Chondrocyte (in vitro differentiated cells): ENCODE results near the gene USH2A. TPM values are rescaled to one million over a fixed set of nuclear protein-coding genes. Genes with fewer than 3 reads are reported as not detected.

Source experiments
- DNase-seq: peaks from one replicate; pipeline ENCODE4 v3.0.0; 2021; ENCODE audit warnings: mixed read lengths, low spot score
- H3K27ac Mint-ChIP-seq: one replicate; pipeline ENCODE4 v1.8.0; 2021; ENCODE audit warnings: mild to moderate bottlenecking, moderate library complexity, mixed read lengths; ENCODE audit not compliant: unreplicated experiment
- H3K27me3 Mint-ChIP-seq: 2 replicates; pipeline ENCODE4 v1.8.0; 2021; ENCODE audit warnings: low read depth, mixed read lengths
- H3K36me3 Mint-ChIP-seq: 2 replicates; pipeline ENCODE4 v1.8.0; 2021; ENCODE audit warnings: low read depth, mixed read lengths
- H3K4me1 Mint-ChIP-seq: 2 replicates; pipeline ENCODE4 v1.8.0; 2021; ENCODE audit warnings: low read depth, mild to moderate bottlenecking, mixed read lengths
- H3K4me3 Mint-ChIP-seq: one replicate; pipeline ENCODE4 v1.8.0; 2021; ENCODE audit warnings: mild to moderate bottlenecking, moderate library complexity, mixed read lengths; ENCODE audit not compliant: unreplicated experiment
- H3K9me3 Mint-ChIP-seq: 2 replicates; pipeline ENCODE4 v1.8.0; 2021; ENCODE audit warnings: low read depth, mixed read lengths
- total RNA-seq: library from RNA; stranded (reverse); gene quantifications from 3 replicates; pipeline ENCODE4 v1.2.1, GENCODE V29; 2021
- TF ChIP-seq, protein P1 (sequence below): fragments of 200-600 bp; sonication (generic); IDR thresholded peaks from 2 replicates; pipeline ENCODE4 v1.5.0; 2021; ENCODE audit warnings: antibody characterized with exemption, mild to moderate bottlenecking, moderate library complexity

Gene USH2A
- total RNA-seq, 1 donor from 2014 or later, result not detected

DNA sequence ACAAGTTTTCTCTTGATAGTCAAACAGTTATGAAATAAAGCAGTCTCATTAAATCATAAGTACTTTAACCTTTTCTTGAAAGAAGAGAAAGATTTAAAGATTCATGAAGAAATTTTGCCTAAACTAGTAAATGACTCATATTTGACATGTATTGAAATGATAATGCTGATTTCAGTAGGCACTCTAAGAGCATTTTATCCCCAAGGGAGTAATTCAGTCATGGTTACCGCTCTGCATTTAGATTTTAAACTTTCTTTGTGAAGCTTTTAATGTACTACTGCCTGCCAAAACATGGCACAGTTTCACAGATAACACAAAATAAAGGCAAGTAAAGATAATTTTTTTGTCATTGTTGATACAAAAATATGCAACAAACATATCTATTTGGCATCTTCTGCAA is 6.8 kb downstream of the USH2A start:
- TF ChIP-seq, protein P1, sequence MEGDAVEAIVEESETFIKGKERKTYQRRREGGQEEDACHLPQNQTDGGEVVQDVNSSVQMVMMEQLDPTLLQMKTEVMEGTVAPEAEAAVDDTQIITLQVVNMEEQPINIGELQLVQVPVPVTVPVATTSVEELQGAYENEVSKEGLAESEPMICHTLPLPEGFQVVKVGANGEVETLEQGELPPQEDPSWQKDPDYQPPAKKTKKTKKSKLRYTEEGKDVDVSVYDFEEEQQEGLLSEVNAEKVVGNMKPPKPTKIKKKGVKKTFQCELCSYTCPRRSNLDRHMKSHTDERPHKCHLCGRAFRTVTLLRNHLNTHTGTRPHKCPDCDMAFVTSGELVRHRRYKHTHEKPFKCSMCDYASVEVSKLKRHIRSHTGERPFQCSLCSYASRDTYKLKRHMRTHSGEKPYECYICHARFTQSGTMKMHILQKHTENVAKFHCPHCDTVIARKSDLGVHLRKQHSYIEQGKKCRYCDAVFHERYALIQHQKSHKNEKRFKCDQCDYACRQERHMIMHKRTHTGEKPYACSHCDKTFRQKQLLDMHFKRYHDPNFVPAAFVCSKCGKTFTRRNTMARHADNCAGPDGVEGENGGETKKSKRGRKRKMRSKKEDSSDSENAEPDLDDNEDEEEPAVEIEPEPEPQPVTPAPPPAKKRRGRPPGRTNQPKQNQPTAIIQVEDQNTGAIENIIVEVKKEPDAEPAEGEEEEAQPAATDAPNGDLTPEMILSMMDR, result no peak
- Mint-ChIP-seq H3K27ac (no peak overlapping the region), H3K27me3 (peaks cover 20% of the 10 kb centered on the region), H3K4me1 (no peaks in the 10 kb centered on the region), H3K9me3 (no peaks in the 10 kb centered on the region), H3K4me3 (no peak overlapping the region), H3K36me3 (no peaks in the 10 kb centered on the region)
- no peak for DNase-seq

DNA sequence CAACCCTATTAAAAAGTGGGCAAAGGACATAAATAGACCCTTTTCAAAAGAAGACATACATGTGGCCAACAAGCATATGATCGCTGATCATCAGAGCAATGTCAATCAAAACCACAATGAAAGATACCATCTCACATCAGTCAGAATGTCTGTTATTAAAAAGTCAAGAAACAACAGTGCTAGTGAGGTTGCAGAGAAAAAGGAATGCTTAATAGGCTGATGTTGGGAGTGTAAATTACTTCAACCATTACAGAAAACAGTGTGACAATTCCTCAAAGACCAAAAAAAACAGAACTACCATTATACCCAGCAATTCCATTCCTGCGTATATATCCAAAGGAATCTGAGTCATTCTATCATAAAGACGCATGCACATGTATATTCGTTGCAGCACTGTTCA is 13.2 kb downstream of the USH2A start:
- Mint-ChIP-seq H3K36me3 (no peaks in the 10 kb centered on the region), H3K9me3 (no peaks in the 10 kb centered on the region), H3K27me3 (peaks cover 13% of the 10 kb centered on the region), H3K4me3 (no peak overlapping the region), H3K4me1 (peaks cover 10% of the 10 kb centered on the region), H3K27ac (no peak overlapping the region)
- DNase-seq, result no peak
- TF ChIP-seq, protein P1, result no peak

DNA sequence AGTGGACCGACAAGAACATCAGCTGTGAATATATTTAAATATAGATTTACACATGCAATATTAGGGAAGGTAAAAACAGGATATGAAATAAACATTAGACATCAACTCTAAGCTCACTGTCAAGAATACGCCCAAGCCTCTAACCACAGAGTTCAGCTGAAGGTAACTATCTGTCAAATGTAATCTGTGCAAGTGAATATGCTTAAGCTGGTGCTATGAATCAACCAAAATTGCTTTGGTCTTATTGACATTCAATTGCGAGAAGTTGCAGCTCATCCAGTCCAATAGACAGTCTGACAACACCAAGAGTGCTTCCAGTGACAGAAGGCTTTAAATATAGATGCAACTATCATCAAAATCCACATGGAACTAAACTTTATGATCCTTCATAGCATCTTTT is 32.3 kb downstream of the USH2A start:
- H3K27me3 Mint-ChIP-seq, result peaks cover 32% of the 10 kb centered on the region
- H3K27ac Mint-ChIP-seq, result no peak overlapping the region
- TF ChIP-seq, protein P1, result no peak
- no peaks in the 10 kb centered on the region for H3K36me3 Mint-ChIP-seq
- H3K4me3 Mint-ChIP-seq, result no peak overlapping the region
- H3K4me1 Mint-ChIP-seq, result no peaks in the 10 kb centered on the region
- DNase-seq, result no peak
- no peaks in the 10 kb centered on the region for H3K9me3 Mint-ChIP-seq

DNA sequence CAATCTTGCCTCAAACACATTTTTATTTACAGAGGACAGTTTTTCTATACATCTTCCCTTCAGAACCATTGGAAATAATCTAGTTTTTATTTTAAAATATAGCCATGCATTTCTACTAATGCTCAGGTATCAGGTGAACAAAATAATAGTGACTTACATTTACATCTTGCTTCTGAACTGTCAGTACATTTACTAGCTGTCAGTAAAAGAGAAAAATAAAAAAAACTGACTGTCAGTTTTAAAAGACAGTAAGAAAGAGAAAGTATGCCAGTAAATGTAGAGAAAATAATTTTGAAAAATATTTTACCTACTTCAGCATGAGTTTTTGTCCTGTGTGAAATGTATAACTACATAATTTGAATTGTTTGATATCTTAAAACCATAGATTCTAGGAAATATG is 33.5 kb downstream of the USH2A start:
- no peak for DNase-seq
- H3K4me3 Mint-ChIP-seq, result no peak overlapping the region
- H3K4me1 Mint-ChIP-seq, result no peaks in the 10 kb centered on the region
- TF ChIP-seq, protein P1, result no peak
- peaks cover 30% of the 10 kb centered on the region for H3K27me3 Mint-ChIP-seq
- no peaks in the 10 kb centered on the region for H3K9me3 Mint-ChIP-seq
- H3K36me3 Mint-ChIP-seq, result no peaks in the 10 kb centered on the region
- no peak overlapping the region for H3K27ac Mint-ChIP-seq

DNA sequence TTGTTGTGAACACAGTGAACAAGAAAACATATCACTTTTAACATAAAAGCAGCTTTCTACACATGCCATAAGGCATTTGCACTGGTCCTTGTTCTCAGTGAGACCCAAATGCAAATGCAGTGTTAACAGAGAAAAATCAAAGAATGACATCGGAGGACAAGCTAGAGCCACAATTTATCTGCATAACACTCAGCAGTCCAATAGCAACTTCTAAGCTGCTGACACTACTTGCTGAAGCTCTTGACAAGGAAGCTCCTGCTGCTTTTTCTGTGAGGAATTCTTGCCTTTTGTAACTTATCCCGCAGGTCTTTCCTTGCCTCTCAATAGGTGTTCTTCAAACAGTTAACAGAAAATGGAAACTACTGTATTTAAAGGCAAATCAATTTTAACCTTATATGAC is 34.7 kb downstream of the USH2A start:
- TF ChIP-seq, protein P1, result no peak
- Mint-ChIP-seq H3K9me3 (no peaks in the 10 kb centered on the region), H3K4me1 (no peaks in the 10 kb centered on the region), H3K4me3 (no peak overlapping the region), H3K27ac (no peak overlapping the region), H3K36me3 (no peaks in the 10 kb centered on the region), H3K27me3 (peaks cover 26% of the 10 kb centered on the region)
- DNase-seq, result no peak
